ENCODE measurements around the gene NELL1. TPM values are rescaled to one million over a fixed set of nuclear protein-coding genes. Genes with fewer than 3 reads are reported as not detected.

Gene NELL1
- total and polyA plus RNA-seq, 8 donors, result 0.24 to 1.8 (median 0.71) TPM; not detected in 2

- DNase-seq (no peak), ATAC-seq (no peak)
- no peak overlapping the region for H3K4me3 ChIP-seq
- H3K9me3 ChIP-seq, result peaks cover 0 to 17% of the 10 kb centered on the region in 2 donors
- no peak for TF ChIP-seq CTCF (IDR thresholded peaks at IDR 0.05)
- no peaks in the 10 kb centered on the region for H3K4me1 ChIP-seq
- H3K36me3 ChIP-seq, result no peaks in the 10 kb centered on the region
- intact Hi-C loops (cut with DNase I), result no loop called here
- no peaks in the 10 kb centered on the region for H3K27me3 ChIP-seq
- no peak overlapping the region for H3K27ac ChIP-seq
Measured at GRCh38 chr11:21104641-21105040, 435.3 kb downstream of the NELL1 start.

- no peak for TF ChIP-seq CTCF (IDR thresholded peaks at IDR 0.05)
Measured at GRCh38 chr11:21105196-21105917, 436.0 kb downstream of the NELL1 start.

GRCh38 chr11:21109341-21109740 lies 440.0 kb downstream of the NELL1 start:
- DNase-seq, result no peak
- TF ChIP-seq CTCF (IDR thresholded peaks at IDR 0.05), result no peak
- intact Hi-C loops (cut with DNase I), result no loop called here
- Histone ChIP-seq H3K27me3 (no peaks in the 10 kb centered on the region), H3K36me3 (no peaks in the 10 kb centered on the region), H3K27ac (no peak overlapping the region), H3K4me1 (no peaks in the 10 kb centered on the region), H3K9me3 (peaks cover 0 to 5% of the 10 kb centered on the region in 2 donors), H3K4me3 (no peak overlapping the region)
- ATAC-seq, result no peak

More at GRCh38 chr11:21105196-21105917, 436.0 kb downstream of the NELL1 start:
- H3K27me3 ChIP-seq, result no peaks in the 10 kb centered on the region
- no peak overlapping the region for H3K27ac ChIP-seq
- H3K4me3 ChIP-seq, result no peak overlapping the region
- intact Hi-C loops (cut with DNase I), result no loop called here
- ATAC-seq (no peak), DNase-seq (no peak)
- peaks cover 0 to 17% of the 10 kb centered on the region in 2 donors for H3K9me3 ChIP-seq
- no peaks in the 10 kb centered on the region for H3K4me1 ChIP-seq
- no peaks in the 10 kb centered on the region for H3K36me3 ChIP-seq

- no peaks in the 10 kb centered on the region for H3K27me3 ChIP-seq
- H3K4me3 ChIP-seq, result no peak overlapping the region
- H3K36me3 ChIP-seq, result no peaks in the 10 kb centered on the region
- intact Hi-C loops (cut with DNase I), result no loop called here
- DNase-seq, result no peak
- no peaks in the 10 kb centered on the region for H3K4me1 ChIP-seq
- ATAC-seq, result no peak
- no peak for TF ChIP-seq CTCF (IDR thresholded peaks at IDR 0.05)
- H3K27ac ChIP-seq, result no peak overlapping the region
- H3K9me3 ChIP-seq, result no peaks in the 10 kb centered on the region
Measured at GRCh38 chr11:21110415-21110814, 441.0 kb downstream of the NELL1 start.

GRCh38 chr11:21113876-21114275 lies 444.5 kb downstream of the NELL1 start:
- DNase-seq (no peak), ATAC-seq (no peak)
- Histone ChIP-seq H3K27ac (no peak overlapping the region), H3K27me3 (no peaks in the 10 kb centered on the region), H3K4me1 (no peaks in the 10 kb centered on the region), H3K9me3 (no peaks in the 10 kb centered on the region), H3K36me3 (no peaks in the 10 kb centered on the region), H3K4me3 (no peak overlapping the region)
- intact Hi-C loops (cut with DNase I), result no loop called here
- no peak for TF ChIP-seq CTCF (IDR thresholded peaks at IDR 0.05)
